ENCODE results near the gene KDM1B.

DNA sequence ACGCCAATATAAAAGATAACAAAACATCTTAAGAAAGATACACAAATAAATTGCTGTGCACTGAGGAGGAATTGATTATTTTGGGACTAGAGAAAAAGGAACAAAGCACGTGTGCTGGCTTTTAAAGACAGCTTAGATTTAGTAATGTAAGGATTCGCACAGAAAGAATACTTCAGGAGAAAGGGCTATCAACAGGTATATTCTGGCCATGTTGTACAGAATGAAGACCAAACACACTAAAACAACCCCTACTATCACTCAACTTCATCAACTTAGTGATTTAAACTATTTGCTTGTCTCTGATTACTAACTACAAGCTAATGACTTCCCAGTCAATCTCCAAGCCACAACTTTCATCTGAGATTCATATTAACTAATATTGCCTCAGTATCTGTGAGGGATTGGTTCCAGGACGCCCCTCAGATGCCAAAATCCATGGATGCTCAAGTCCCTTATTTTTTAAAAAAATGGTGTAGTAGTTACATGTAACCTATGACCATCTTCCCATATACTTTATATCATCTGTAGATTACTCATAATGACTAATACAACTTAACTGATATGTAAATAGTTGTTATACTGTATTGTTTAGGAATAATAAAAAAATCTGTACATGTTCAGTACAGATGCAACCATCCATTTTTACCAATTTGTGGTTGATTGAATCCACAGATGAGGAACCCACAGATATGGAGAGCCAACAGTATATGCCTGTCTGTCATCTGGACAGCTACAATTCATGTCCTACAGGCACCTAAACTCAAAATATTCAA lies 104.6 kb downstream of the KDM1B start:
- TF ChIP-seq, protein P1, sequence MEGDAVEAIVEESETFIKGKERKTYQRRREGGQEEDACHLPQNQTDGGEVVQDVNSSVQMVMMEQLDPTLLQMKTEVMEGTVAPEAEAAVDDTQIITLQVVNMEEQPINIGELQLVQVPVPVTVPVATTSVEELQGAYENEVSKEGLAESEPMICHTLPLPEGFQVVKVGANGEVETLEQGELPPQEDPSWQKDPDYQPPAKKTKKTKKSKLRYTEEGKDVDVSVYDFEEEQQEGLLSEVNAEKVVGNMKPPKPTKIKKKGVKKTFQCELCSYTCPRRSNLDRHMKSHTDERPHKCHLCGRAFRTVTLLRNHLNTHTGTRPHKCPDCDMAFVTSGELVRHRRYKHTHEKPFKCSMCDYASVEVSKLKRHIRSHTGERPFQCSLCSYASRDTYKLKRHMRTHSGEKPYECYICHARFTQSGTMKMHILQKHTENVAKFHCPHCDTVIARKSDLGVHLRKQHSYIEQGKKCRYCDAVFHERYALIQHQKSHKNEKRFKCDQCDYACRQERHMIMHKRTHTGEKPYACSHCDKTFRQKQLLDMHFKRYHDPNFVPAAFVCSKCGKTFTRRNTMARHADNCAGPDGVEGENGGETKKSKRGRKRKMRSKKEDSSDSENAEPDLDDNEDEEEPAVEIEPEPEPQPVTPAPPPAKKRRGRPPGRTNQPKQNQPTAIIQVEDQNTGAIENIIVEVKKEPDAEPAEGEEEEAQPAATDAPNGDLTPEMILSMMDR (conservative IDR thresholded peaks at IDR 0.05; ENCODE audit: low read depth in 2 of 2): no peak
- TF ChIP-seq, protein P2, sequence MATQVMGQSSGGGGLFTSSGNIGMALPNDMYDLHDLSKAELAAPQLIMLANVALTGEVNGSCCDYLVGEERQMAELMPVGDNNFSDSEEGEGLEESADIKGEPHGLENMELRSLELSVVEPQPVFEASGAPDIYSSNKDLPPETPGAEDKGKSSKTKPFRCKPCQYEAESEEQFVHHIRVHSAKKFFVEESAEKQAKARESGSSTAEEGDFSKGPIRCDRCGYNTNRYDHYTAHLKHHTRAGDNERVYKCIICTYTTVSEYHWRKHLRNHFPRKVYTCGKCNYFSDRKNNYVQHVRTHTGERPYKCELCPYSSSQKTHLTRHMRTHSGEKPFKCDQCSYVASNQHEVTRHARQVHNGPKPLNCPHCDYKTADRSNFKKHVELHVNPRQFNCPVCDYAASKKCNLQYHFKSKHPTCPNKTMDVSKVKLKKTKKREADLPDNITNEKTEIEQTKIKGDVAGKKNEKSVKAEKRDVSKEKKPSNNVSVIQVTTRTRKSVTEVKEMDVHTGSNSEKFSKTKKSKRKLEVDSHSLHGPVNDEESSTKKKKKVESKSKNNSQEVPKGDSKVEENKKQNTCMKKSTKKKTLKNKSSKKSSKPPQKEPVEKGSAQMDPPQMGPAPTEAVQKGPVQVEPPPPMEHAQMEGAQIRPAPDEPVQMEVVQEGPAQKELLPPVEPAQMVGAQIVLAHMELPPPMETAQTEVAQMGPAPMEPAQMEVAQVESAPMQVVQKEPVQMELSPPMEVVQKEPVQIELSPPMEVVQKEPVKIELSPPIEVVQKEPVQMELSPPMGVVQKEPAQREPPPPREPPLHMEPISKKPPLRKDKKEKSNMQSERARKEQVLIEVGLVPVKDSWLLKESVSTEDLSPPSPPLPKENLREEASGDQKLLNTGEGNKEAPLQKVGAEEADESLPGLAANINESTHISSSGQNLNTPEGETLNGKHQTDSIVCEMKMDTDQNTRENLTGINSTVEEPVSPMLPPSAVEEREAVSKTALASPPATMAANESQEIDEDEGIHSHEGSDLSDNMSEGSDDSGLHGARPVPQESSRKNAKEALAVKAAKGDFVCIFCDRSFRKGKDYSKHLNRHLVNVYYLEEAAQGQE (IDR thresholded peaks at IDR 0.05; ENCODE audit: unreplicated experiment): no peak
- TF ChIP-seq POLR2AphosphoS5 (IDR thresholded peaks at IDR 0.05; ENCODE audit: low read depth): no peak
- no peak for TF ChIP-seq EZH2phosphoT487 (IDR thresholded peaks at IDR 0.05; ENCODE audit: unreplicated experiment)

Data from GM23338 (cell line).